GM19468 (cell line): ENCODE data around the gene CAPSL.
"Not testable (repeated sequence)": the region's sequence is repeated elsewhere in the genome, so short reads cannot be mapped to it uniquely, and the experiment has no call there.

Experiments
- ATAC-seq: cut with Tn5 transposase; IDR thresholded peaks from one replicate; pipeline ENCODE4 v1.9.1; 2021; ENCODE audit warnings: mild to moderate bottlenecking, moderate library complexity, moderate number of reproducible peaks; ENCODE audit not compliant: unreplicated experiment; ENCODE audit errors: extremely low read depth

CAPSL gene

DNA sequence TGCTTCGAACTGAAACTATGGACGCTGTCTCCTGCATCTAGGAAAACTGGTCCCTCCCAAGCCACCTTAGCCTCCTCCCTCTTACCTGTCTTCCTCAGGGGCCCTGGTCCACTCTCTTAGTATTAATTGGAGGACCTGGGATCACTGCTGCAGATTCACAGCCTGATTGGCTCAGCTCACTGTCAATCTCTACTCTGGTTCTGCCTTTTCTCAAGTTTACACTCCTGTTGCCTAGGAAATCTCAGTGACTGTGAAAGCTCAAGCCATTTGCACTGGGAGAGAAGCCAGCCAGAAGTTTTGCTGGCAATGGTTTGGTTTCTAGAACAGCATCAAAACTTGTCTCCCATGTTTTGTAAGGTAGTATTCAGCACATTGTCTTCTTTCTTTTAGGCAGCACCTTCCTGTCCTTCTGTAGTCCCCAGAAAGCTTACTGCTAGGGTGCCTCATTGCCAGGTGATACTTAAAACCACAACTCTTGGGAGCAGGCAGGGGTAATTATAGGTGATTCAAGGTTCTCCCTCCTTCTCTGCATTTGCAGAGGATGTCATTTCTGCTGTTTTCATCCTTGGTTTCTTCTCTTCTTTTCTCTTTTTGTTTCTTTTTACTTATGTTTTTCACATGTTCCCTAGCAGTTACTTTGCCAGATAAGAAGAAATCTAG is at the start of gene CAPSL:
CAPSL (minus strand) TSS at position 55 of the 660 bp plus-strand sequence. CDS start 17,502 bp downstream, outside the sequence.
- no peak for ATAC-seq

DNA sequence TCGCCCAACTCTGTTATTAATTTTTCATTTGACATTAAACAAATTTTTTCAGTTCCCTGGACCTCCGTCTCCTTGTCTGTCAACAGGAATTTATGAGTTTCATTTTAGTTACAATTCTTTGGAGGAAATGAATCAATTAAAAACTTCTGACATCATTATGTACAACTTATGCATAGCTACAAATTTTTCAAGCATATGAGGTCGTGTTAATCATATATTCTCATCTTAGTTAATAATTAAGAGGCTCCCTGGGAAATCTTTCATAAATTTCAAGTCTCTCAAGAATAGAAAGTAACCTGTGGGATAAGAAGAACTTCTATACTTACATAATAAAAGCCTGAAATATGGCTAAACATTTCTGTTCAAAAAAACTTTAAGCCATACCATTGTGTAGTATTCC is 49.4 kb upstream of the CAPSL start:
- no peak for ATAC-seq

DNA sequence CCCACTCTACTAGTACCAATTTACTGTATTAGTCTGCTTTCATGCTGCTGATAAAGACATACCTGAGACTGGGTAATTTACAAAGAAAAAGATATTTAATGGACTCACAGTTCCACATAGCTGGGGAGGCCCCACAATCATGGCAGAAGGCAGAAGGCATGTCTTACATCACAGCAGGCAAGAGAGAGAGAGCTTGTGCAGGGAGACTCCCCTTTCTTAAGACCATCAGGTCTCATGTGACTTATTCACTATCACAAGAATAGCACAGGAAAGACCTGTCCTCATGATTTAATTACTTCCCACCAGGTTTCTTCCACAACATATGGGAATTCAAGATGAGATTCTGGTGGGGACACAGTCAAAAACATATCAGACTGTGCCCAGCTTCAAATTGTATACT is 41.3 kb upstream of the CAPSL start:
- no peak for ATAC-seq

DNA sequence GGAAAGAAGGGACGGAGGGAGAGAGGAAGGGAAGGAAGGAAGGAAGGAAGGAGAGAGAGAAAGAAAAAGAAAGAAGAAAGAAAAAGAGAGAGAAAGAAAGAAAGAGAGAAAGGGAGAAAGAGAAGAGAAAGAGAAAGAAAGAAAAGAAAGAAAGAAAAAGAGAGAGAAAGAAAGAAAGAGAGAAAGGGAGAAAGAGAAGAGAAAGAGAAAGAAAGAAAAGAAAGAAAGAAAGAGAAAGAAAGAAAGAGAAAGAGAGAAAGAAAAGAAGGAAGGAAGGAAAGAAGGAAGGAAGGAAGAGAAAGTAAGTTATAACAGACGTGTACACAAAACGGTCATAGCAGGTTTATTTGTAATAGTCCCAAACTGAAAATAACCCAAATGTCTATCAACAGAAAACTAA is 38.4 kb upstream of the CAPSL start:
- ATAC-seq, result not testable (repeated sequence)

DNA sequence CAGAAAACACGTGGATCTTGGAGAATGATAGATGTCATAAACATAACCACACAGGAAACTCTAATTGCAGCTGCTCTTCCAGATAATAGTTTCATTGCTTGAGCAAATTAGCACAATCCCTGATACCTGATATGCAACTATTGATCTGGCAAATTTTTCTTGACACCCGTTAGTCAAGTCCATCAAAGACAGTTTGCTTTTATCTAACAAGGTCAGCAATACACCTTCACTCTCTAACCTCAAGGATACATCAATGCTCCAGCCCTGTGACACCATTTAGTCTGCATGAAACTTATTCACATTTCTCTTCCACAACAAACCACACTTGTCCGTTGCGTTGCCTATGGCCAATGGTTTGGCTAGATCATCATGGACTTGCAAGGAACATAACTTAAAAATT is 36.1 kb upstream of the CAPSL start:
- ATAC-seq, result no peak

DNA sequence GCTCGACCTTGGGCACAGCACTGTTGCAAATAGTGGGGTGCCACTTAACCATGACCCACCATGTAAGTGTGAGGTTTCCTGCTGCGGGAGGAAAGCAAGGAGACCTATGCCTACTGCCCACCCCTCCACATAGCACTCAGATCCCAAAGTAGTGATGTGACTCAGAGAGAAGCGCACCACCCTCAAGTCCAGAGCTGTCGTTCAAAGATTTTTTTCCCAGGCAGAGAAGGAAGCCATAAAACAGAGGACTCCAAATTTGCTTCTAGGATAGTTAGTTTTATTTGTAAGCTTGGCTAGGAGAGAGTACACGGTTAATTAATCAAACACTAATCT is 33.4 kb upstream of the CAPSL start:
- no peak for ATAC-seq

DNA sequence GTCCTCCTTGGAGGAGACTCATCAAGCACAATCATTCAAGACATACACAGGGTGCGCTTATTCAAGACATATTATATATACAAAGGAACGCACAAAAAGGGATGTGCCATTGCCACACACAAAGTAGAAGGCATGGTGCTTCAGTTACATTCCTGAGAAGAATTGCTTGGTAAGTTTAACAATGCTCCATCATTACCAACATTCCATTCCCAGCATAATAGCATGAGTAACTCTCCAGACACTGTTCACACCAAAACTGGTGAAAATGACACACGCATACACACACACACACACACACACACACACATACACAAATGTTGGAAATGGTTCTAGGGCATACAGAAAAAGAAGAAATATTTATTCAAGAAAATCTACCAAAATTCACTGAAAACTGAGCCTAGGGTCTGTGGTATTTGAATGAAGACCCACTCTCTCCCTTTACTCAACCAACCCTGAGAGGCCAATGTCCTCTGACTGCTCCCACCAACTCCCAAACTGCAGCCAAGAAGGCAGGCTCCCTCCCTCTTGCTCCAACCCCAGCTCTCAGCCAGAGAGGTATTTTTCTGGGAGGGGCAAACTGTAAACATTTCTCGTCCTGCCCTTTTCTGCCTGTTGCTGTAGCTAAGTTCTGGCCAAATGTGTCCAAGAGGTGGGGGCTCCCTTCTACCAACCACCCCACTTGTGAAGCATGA is 32.9 kb upstream of the CAPSL start:
- ATAC-seq, result no peak

DNA sequence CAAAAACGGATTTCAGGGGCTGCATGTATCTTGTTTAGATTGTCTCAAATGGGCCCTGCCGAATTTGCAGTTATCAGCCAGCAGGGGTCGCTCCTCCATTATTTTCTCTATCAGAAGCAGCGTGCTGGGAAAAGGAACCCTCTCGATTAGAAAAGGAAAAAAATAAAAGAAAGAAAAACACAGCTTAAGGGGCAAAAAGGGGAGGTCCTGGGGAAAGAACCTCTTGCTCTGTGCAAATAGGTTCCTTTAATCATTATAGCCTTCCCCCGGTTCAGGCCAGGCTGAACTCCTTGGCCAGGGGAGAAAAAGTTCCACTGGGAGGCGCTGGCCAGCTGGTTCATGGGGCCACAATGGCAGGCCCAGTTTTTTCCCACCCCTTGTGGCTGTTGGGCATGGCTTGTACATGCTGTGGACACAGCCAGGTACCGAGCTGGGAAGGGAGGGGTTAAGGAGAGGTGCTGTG is 25.0 kb upstream of the CAPSL start:
- ATAC-seq, result no peak

DNA sequence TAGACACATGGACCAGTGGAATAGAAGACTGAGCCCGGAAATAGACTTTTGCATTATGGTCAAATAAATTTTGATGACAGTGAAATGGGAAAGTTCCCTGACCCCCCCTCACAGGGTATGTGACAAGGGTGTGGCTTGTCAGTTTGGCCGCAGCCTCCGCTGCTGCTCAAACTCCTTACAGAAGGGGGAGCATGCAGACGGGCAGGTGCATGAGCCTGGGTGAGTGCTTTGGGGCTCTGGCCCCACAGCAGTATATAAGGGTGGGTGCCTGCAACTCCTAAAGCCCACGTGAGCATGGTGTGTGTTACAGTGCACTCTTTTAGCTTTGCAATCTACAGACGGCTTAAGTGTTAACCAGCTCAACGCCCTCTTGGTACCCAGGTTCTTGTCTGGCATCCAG is 21.9 kb upstream of the CAPSL start:
- ATAC-seq, result no peak

DNA sequence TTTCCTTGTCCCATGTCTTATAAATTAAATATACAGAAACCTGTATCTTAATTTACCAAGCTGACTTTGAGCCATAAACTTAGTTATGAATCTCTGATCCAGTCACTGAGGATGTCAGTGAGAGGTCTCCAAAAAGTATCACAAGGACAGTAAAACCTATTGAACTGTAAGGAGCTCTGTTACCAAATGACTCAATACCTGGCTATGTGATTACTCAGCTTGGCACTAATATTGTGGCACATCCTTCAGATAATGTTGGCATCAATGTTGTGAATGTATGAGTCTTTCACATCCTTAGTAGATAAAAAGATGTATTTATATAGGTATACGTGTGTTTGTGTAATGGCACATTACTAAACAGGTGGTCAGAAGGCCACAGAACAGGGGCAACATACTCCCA is 18.0 kb upstream of the CAPSL start:
- no peak for ATAC-seq

DNA sequence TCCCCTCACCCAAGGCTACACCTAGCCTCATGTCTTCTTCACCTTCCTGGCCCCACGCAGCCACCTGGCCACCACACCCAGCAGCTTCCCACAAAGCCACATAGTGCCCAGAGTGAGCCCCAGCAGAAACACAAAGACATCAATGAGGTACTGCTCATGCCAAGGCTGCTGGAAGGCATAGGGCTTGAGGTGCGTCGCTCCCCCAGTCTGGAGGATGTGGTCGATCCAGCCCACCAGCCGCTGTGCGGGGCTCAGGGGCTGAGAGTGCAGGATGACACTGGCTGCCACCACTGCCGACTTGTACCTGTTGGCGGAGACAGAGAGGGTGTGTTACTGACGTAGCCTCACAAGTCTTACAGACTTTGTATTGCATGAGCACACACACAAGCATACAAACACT is 15.8 kb upstream of the CAPSL start:
- ATAC-seq, result no peak

DNA sequence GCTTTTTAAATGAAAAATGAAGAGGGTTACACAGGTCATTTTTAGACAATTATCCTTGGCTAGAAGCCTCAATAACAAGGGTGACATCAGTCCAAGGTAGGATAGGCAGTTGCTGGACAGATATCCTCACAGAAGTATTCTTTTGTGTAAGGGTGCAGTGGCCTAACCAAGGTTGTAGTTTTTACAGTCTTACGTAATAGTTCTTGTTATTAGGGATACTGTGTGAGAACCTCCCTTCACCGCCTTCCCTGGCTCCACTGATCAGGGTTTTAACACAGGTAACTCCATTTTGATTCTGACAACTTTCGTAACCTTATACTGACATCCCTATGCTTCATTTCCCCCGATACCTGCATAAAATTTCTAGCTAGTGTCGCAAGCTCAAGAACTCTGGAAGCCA is 8.7 kb upstream of the CAPSL start:
- ATAC-seq, result no peak

DNA sequence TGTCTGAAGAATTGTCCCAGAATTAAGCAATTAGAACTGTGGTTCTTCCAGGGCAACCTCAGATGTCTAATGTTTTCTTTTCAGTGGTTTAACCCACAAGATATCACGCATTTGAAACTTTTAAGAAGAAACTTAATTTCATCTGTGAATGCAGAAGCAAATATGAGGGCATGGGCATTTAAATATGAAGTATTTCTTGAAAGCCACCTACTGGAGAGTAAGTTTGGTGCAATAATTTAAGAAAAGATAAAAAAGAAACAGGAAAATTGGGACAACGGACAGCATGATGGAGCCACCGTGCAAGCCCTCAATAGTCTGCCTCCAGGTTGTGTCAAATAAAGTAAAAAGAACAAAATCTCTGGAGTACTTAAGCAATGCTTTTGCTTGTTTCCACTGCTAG is 1.2 kb upstream of the CAPSL start:
- no peak for ATAC-seq

DNA sequence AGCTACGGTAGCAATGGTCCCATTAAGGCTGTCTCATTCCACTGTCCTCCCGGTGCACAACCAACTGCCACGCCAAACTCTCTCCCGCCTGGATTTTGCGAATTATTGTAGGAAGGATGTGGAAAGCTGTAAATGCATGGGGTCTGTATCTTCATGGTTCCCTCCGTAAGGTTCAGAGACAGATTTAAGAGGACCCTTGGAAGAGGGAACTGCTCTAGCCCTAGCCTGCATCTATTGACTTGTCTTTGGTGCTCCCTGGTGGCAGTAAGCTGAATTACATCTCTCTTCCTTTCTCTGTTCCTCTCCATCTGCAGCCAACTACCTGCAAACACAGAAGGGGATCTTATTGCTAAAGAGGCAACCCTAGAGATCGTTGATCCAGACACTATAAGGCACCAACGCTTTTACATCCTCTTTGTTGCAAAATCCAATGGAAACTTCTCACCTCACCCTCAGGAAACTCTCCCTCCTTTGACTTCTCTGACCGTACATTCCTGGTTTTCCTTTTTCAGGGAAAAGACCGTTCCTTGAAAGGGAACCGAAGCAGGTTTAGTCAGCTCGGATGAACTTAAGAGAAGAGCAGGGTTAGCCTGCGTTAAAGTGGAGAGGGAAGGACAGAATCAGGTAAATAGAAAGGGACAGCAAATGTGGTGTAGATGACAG is 11.9 kb downstream of the CAPSL start:
- ATAC-seq, result peak; percentile 80

DNA sequence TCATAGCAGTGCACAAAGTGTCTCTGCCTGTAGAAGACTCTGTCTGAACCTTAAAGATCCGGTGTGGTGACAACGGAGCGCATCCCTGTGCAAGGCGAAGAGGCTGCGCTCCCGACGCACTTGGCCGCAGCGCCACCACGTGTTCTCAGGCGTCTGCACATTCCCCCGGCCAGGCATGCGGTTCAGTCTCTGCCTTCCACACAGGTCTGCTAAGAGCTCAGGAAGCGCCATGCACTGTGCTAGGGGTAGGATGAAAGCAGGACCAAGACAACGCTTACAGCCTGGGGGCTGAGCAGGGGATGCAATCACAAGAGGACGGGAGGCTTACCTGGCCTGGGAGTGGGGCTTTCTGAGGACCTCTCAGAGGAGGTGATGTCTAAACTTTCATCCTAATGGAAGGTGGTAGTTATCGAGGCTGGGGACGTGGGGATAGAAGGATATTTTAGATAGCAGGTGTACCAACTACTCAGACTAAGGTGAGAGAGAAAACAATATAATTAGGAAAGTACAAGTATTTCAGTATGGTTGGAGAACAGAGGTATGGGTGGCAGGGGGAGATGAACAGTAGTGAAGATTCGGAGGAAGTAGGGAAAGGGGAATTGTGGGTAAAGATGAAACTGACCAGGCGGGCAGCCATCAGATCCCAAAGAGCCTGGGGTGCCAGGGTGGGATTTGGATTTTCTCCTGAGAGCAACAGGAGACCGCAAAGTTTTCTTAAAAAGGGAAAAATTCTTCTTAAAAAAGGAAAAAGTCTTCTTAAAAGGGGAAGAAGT is 13.3 kb downstream of the CAPSL start:
- no peak for ATAC-seq

DNA sequence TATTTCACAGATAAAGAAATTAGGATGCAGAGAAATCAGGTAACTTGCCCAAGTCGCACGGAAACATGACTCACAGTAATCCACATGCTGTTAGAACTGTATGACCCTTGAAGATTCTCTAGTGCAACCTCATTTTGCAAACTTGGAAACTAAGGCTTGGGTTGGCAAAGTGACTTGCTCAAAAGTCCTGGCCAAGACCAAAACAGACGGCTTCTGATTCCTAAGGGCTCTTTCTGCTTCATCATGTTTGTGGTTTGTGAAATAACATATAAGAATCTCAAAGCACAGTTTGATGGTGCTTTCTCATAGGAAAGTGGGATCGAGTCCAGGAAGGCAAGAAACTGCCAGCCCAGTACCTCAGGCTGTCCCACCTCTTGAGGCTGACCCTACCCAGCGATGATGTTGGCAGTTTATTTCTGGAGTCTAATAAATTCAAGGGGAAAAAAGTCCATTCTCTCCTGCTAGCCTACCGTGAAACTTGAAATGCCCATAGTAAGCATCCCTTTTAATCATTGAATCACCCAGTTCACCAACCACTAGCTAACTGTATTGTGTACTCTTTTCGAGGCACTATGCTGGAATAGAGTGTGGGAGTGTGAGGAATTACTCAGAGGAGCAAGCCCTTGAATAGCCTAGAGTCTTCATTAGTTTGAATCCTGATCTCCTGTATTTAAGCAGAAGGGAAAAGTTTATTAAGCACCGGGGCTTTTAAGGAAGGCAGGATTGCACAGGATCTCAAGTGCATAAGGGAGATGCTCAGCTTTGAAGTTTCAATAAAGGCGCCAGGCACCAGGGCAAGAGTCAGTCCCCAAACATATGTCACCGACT is 14.1 kb downstream of the CAPSL start:
- ATAC-seq, result no peak

DNA sequence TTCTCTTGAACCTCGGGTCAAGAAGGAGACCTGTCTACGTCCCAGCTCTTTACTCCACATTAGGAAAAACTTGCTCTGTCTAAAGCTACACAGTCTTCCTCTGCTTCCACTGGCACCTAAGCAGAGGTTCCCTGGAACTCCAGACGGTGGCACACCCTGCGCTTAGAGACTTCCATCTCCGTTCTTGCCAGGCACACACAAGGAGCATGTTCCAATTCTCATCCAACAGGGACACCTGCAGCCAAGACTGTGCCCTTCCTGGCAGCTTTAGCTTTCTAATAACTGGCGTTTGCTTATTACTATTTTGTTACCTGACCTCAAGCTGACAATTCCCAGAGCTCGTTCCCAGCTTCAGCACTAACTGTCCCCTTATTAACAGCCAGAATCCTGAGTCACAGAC is 16.0 kb downstream of the CAPSL start:
- no peak for ATAC-seq

DNA sequence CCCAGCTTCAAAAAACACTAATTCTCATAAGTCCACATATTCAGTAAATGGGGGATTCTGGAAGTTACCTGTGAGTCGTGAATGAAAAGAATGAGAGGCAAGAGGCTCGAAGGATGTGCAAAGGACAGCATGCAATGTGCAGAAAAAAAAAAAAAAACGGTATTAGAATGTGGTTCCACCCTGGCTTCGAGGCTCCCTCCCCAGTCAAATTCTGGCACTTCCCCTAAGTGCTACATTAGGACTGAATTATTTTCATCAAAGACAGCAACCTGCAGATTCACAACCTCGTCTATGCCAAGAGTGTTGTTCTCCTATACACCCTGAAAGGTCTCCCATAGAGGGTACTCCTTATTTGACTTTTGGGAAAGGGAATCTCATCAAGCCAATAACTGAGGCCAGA is 16.5 kb downstream of the CAPSL start:
- no peak for ATAC-seq

DNA sequence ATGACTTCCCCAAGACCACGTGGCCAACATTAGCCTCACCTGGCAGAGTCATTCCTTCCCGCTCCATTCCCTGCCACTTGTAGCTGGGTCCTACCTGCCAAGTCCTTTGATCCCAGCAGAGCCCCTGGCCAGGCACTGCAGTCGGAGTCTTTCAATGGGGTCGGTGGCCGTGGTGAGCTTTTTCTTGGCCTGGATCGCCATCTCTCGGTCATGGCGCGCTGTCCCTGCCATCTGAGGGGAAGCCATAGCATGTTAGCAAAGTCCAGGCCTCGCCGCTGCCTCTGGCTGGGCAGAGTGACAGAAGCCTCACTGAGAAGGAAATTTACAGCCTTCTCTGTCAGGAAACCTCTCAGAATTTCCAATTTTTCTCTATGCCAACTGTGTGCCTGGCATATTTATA is 17.5 kb downstream of the CAPSL start:
- no peak for ATAC-seq

DNA sequence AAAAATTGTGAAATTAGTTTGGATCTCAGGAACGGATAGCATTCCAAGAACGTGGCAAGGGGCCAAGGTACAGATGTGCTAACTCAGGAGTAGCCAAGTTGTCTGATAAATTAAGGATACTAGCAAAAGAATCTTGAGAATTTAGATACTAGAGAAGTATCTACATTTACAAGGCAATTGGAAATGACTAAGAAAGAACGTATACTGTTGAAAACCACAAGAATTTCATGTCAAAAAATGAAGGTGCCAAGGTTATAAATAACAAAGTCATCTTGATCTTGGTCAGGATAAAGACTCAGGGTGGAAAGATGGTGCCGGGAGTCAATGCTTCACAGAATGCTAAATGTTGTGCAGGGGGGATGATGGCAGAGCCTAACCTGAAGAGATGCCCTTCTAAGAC is 19.2 kb downstream of the CAPSL start:
- ATAC-seq, result no peak
